ENCODE data around the gene ZNF787. TPM values are rescaled to one million over a fixed set of nuclear protein-coding genes. Genes with fewer than 3 reads are reported as not detected.

Gene ZNF787
- total and polyA plus RNA-seq, 2 of the 8 experiments (the other 6 are each of a cell fraction or from before 2014, with no cell fraction given), result 19.7 to 56.0 TPM

- no peak overlapping the region for H3K23ac ChIP-seq (ENCODE audit: insufficient read length)
- no peak overlapping the region for H2BK12ac ChIP-seq (ENCODE audit: low read depth, low read length)
- no peaks in the 10 kb centered on the region; the same call in 1 of the 2 replicates for H3K23me2 ChIP-seq (ENCODE audit: low read depth, low read length)
- H3K4me3 ChIP-seq (ENCODE audit: extremely low read depth in 1 of 4, insufficient read depth in 2 of 4, low read depth in 3 of 4, low read length in 4 of 4), result no peak overlapping the region
- no peak overlapping the region for H3K9ac ChIP-seq (replicated peaks in 1 of 4; ENCODE audit: extremely low read depth in 1 of 4, low read depth in 3 of 4, low read length in 3 of 4)
- DNase-seq (ENCODE audit: low read depth in 1 of 2, low spot score in 2 of 2) (no peak), FAIRE-seq (no peak)
- H3K18ac ChIP-seq (ENCODE audit: extremely low read depth, low read length), result no peak overlapping the region
- no peak overlapping the region for H2BK15ac ChIP-seq (ENCODE audit: low read length)
- no peak overlapping the region for H2BK20ac ChIP-seq (ENCODE audit: low read length)
- ChIA-PET CTCF (ENCODE audit: partially characterized antibody) (interaction anchor here (0.9 to 1.6 kb wide), 3 partner anchors 50 to 90 kb away, joined by 3 to 8 read pairs (median 3); no protein-coding TSS in a partner anchor), POLR2A (ENCODE audit: partially characterized antibody) (interaction anchor here (0.6 to 1.1 kb wide), 4 partner anchors 9 to 634 kb away, joined by 3 read pairs; no protein-coding TSS in a partner anchor)
- H4K20me1 ChIP-seq (replicated peaks in 1 of 2; ENCODE audit: control insufficient read depth in 1 of 2, insufficient read depth in 2 of 2, low read length in 2 of 2), result no peaks in the 10 kb centered on the region
- H3K14ac ChIP-seq (ENCODE audit: insufficient read length), result no peak overlapping the region
- H3K27ac ChIP-seq (ENCODE audit: low read depth, low read length), result no peak overlapping the region
- H3K36me3 ChIP-seq (ENCODE audit: control insufficient read depth in 2 of 4, insufficient read depth in 4 of 4, low read length in 3 of 4), result no peaks in the 10 kb centered on the region
- TF ChIP-seq E2F6 (IDR thresholded peaks at IDR 0.05) (no peak), KDM1A (IDR thresholded peaks at IDR 0.05; ENCODE audit: borderline replicate concordance, low read length) (no peak), MAFK (IDR thresholded peaks at IDR 0.05; ENCODE audit: low read depth, low read length) (no peak)
- no peak overlapping the region for H2BK120ac ChIP-seq (replicated peaks; ENCODE audit: low read depth, low read length)
- H2AK5ac ChIP-seq (ENCODE audit: low read depth, low read length), result no peak overlapping the region
- no peaks in the 10 kb centered on the region for H3K79me1 ChIP-seq (ENCODE audit: low read depth, low read length)
- no peak overlapping the region for H2AFZ ChIP-seq (ENCODE audit: low read length)
- H4K8ac ChIP-seq (ENCODE audit: extremely low read depth, insufficient read depth, low read length), result no peak overlapping the region
- no peak overlapping the region for H3K4ac ChIP-seq (replicated peaks; ENCODE audit: insufficient read length, low read depth, low read length)
- WGBS, 2 experiments (ENCODE audit: extremely low coverage in 1 of 2, insufficient coverage in 1 of 2, insufficient read length in 1 of 2, insufficient replicate concordance in 2 of 2, low coverage in 1 of 2, low lambda C conversion rate in 2 of 2, missing lambda C conversion rate in 1 of 2), result 96% methylated on average over 6 of the region's 8 CpGs; no CpG with 5 or more reads in 1 of the 2 experiments
- no peaks in the 10 kb centered on the region for H3K79me2 ChIP-seq (ENCODE audit: control insufficient read depth in 1 of 2, insufficient read depth in 2 of 2, low read length in 2 of 2)
- H2BK5ac ChIP-seq (ENCODE audit: low read depth, low read length), result no peak overlapping the region
- no peak overlapping the region for H3K4me2 ChIP-seq (ENCODE audit: insufficient read depth in 1 of 2, low read depth in 2 of 2, low read length in 2 of 2)
- no peaks in the 10 kb centered on the region for H3K9me3 ChIP-seq (ENCODE audit: insufficient read depth in 2 of 2, low read depth in 1 of 2, low read length in 1 of 2)
- H3K4me1 ChIP-seq (replicated peaks in 1 of 4; ENCODE audit: control insufficient read depth in 3 of 4, insufficient read depth in 4 of 4, low read length in 3 of 4), result peaks cover 3 to 8% (median 5%) of the 10 kb centered on the region in 4 experiments
- H4K5ac ChIP-seq (ENCODE audit: insufficient read length, low read depth, low read length), result no peak overlapping the region
- H3K27me3 ChIP-seq (replicated peaks in 1 of 4; ENCODE audit: control insufficient read depth in 3 of 4, extremely low read depth in 1 of 4, insufficient read depth in 3 of 4, low read length in 3 of 4), result no peaks in the 10 kb centered on the region
- no peak overlapping the region for H3K56ac ChIP-seq (replicated peaks; ENCODE audit: insufficient read length, low read depth, low read length)
- H4K91ac ChIP-seq (replicated peaks; ENCODE audit: insufficient read length, low read length), result no peak overlapping the region
Observed at GRCh38 chr19:56131651-56132050, 10.6 kb upstream of the ZNF787 start.

All from H1 (cell line).